Mesendoderm (in vitro differentiated cells): ENCODE results near the gene HLF.

Source experiments
- DNase-seq: peaks from one replicate; pipeline ENCODE4 v3.0.0; 2013
- H2AK5ac ChIP-seq: 2 replicates; pipeline ENCODE4 v1.6.1; 2013; ENCODE audit warnings: low read length, inconsistent platforms
- H2BK120ac ChIP-seq: 2 replicates; pipeline ENCODE4 v1.6.1; 2013; ENCODE audit warnings: low read depth, mild to moderate bottlenecking, low read length, moderate library complexity, mixed read lengths
- H2BK15ac ChIP-seq: replicated peaks from 2 replicates; pipeline ENCODE4 v1.6.1; 2013; ENCODE audit warnings: low read depth, mild to moderate bottlenecking, moderate library complexity
- H2BK5ac ChIP-seq: 2 replicates; pipeline ENCODE4 v1.6.1; 2013; ENCODE audit warnings: low read length, inconsistent platforms
- H3K18ac ChIP-seq: 2 replicates; pipeline ENCODE4 v1.6.1; 2013; ENCODE audit warnings: mild to moderate bottlenecking, low read length, mixed read lengths
- H3K23ac ChIP-seq: one replicate; pipeline ENCODE4 v1.6.1; 2013; ENCODE audit warnings: low read length
- H3K27ac ChIP-seq: 2 replicates; pipeline ENCODE4 v1.5.1; 2013; ENCODE audit warnings: low read depth, mild to moderate bottlenecking, inconsistent platforms, low read length, moderate library complexity
- H3K27me3 ChIP-seq: 2 replicates; pipeline ENCODE4 v1.6.1; 2013; ENCODE audit warnings: low read length, control low read depth, mild to moderate bottlenecking, inconsistent platforms; ENCODE audit not compliant: insufficient read depth, poor library complexity
- H3K36me3 ChIP-seq: 2 replicates; pipeline ENCODE4 v1.6.1; 2013; ENCODE audit warnings: low read length, inconsistent platforms; ENCODE audit not compliant: control insufficient read depth, insufficient read depth
- H3K4ac ChIP-seq: one replicate; pipeline ENCODE4 v1.6.1; 2013; ENCODE audit warnings: low read depth, mild to moderate bottlenecking, low read length, moderate library complexity
- H3K4me1 ChIP-seq: 2 replicates; pipeline ENCODE4 v1.6.1; 2013; ENCODE audit warnings: low read depth, low read length, inconsistent platforms; ENCODE audit not compliant: control insufficient read depth
- H3K4me2 ChIP-seq: 2 replicates; pipeline ENCODE4 v1.6.1; 2013; ENCODE audit warnings: low read length
- H3K4me3 ChIP-seq: 2 replicates; pipeline ENCODE4 v1.5.1; 2013; ENCODE audit warnings: mild to moderate bottlenecking, low read length
- H3K56ac ChIP-seq: one replicate; pipeline ENCODE4 v1.6.1; 2013; ENCODE audit warnings: low read length
- H3K79me1 ChIP-seq: 2 replicates; pipeline ENCODE4 v1.6.1; 2013; ENCODE audit warnings: low read length, inconsistent platforms
- H3K79me2 ChIP-seq: 2 replicates; pipeline ENCODE4 v1.6.1; 2013; ENCODE audit warnings: mild to moderate bottlenecking, low read length; ENCODE audit not compliant: control insufficient read depth, insufficient read depth
- H3K9ac ChIP-seq: 2 replicates; pipeline ENCODE4 v1.6.1; 2013; ENCODE audit warnings: low read length, inconsistent platforms
- H4K5ac ChIP-seq: one replicate; pipeline ENCODE4 v1.6.1; 2013; ENCODE audit warnings: low read length
- H4K8ac ChIP-seq: one replicate; pipeline ENCODE4 v1.6.1; 2013; ENCODE audit warnings: low read depth, mild to moderate bottlenecking, control low read depth, low read length, moderate library complexity
- WGBS: extraction: QIAGEN DNeasy Blood & Tissue Kit; methylation state at CpG from one replicate; pipeline ENCODE4 v1.1.7; 2013; ENCODE audit warnings: low lambda C conversion rate, missing lambda C conversion rate; ENCODE audit not compliant: insufficient coverage; ENCODE audit errors: extremely low coverage; 5-methylcytosine and 5-hydroxymethylcytosine counted together

Gene HLF

DNA sequence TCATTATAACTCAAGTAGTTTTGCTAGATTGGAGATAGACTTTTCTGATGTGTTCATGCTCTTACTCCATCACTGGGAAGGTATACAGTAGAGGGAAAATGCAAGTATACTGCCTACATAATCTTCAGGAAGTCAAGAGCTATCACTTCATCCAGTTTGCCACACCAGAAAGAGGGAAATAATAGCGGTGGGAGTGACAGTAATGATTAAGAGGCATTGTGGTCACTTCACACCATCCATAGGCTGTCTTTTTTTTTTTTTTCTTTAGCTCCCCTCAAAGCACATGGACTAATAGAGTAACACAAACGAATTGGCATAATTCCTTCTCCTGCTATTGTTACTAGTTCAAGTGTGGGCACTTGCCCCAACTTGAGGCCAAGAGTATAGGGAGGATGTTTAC is 28.4 kb upstream of the HLF start:
- no peak overlapping the region for H3K56ac ChIP-seq
- H3K4ac ChIP-seq, result no peak overlapping the region
- H3K4me1 ChIP-seq, result peaks cover 3% of the 10 kb centered on the region
- no peak overlapping the region for H3K23ac ChIP-seq
- DNase-seq, result no peak
- H4K8ac ChIP-seq, result no peak overlapping the region
- WGBS, result no CpG with 5 or more reads among the region's 2 CpGs
- H3K36me3 ChIP-seq, result no peaks in the 10 kb centered on the region
- H3K18ac ChIP-seq, result no peak overlapping the region
- no peak overlapping the region for H4K5ac ChIP-seq
- H2AK5ac ChIP-seq, result no peak overlapping the region
- H2BK15ac ChIP-seq, result no peak overlapping the region
- no peak overlapping the region for H3K27ac ChIP-seq
- no peaks in the 10 kb centered on the region for H3K27me3 ChIP-seq
- H3K9ac ChIP-seq, result no peak overlapping the region
- no peak overlapping the region for H2BK120ac ChIP-seq
- no peak overlapping the region for H3K4me2 ChIP-seq
- H3K79me1 ChIP-seq, result no peaks in the 10 kb centered on the region
- no peaks in the 10 kb centered on the region for H3K79me2 ChIP-seq
- H3K4me3 ChIP-seq, result no peak overlapping the region
- no peak overlapping the region for H2BK5ac ChIP-seq

GRCh38 chr17:55237268-55237667 is 27.5 kb upstream of the HLF start:
- H2BK5ac ChIP-seq, result no peak overlapping the region
- H3K4me3 ChIP-seq, result no peak overlapping the region
- H2AK5ac ChIP-seq, result no peak overlapping the region
- no peak overlapping the region for H3K4ac ChIP-seq
- H3K27me3 ChIP-seq, result no peaks in the 10 kb centered on the region
- H3K56ac ChIP-seq, result no peak overlapping the region
- no peak overlapping the region for H3K23ac ChIP-seq
- no peak overlapping the region for H4K5ac ChIP-seq
- no CpG with 5 or more reads among the region's 6 CpGs for WGBS
- DNase-seq, result no peak
- H3K4me1 ChIP-seq, result peaks cover 3% of the 10 kb centered on the region
- no peak overlapping the region for H2BK120ac ChIP-seq
- H3K36me3 ChIP-seq, result no peaks in the 10 kb centered on the region
- no peaks in the 10 kb centered on the region for H3K79me2 ChIP-seq
- H3K18ac ChIP-seq, result no peak overlapping the region
- no peak overlapping the region for H3K9ac ChIP-seq
- no peak overlapping the region for H3K4me2 ChIP-seq
- H4K8ac ChIP-seq, result no peak overlapping the region
- no peak overlapping the region for H3K27ac ChIP-seq
- H2BK15ac ChIP-seq, result no peak overlapping the region
- H3K79me1 ChIP-seq, result no peaks in the 10 kb centered on the region

DNA sequence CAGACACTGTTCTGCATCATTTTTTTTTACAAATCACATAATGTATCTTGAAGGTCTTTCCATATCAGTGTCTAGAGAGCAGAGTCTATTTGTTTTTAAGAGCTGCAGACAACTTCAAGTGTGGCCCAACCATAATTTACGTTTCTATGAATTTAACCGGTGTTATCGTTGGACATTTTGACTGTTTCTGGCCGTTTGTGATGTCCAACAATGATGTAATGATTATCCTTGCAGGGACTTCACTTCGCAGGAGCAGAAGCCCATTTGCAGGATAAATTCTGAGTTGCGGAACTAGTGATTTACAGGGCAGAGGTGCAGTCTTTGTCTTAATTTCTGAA is 26.9 kb upstream of the HLF start:
- no CpG with 5 or more reads among the region's 6 CpGs for WGBS
- Histone ChIP-seq H2BK5ac (no peak overlapping the region), H3K27me3 (no peaks in the 10 kb centered on the region), H3K4ac (no peak overlapping the region), H3K79me1 (no peaks in the 10 kb centered on the region), H3K4me2 (peak overlapping the region; percentile 16), H2BK120ac (no peak overlapping the region), H3K56ac (peak overlapping the region; percentile 58), H3K23ac (no peak overlapping the region), H3K4me3 (no peak overlapping the region), H4K8ac (no peak overlapping the region), H2BK15ac (no peak overlapping the region), H3K18ac (no peak overlapping the region), H3K36me3 (no peaks in the 10 kb centered on the region), H3K27ac (no peak overlapping the region), H3K79me2 (no peaks in the 10 kb centered on the region), H2AK5ac (no peak overlapping the region), H4K5ac (no peak overlapping the region), H3K4me1 (peaks cover 3% of the 10 kb centered on the region), H3K9ac (no peak overlapping the region)
- no peak for DNase-seq

- no peak overlapping the region for H3K18ac ChIP-seq
- peak overlapping the region; percentile 56 for H3K9ac ChIP-seq
- H3K79me1 ChIP-seq, result no peaks in the 10 kb centered on the region
- no peak overlapping the region for H3K4ac ChIP-seq
- H2AK5ac ChIP-seq, result no peak overlapping the region
- H4K5ac ChIP-seq, result no peak overlapping the region
- WGBS, result no CpG with 5 or more reads among the region's 68 CpGs
- H2BK15ac ChIP-seq, result no peak overlapping the region
- no peak overlapping the region for H3K27ac ChIP-seq
- H3K4me1 ChIP-seq, result peaks cover 3% of the 10 kb centered on the region
- H3K27me3 ChIP-seq, result no peaks in the 10 kb centered on the region
- H3K36me3 ChIP-seq, result no peaks in the 10 kb centered on the region
- H3K4me2 ChIP-seq, result peak overlapping the region; percentile 47
- no peak overlapping the region for H3K23ac ChIP-seq
- no peak overlapping the region for H2BK5ac ChIP-seq
- H4K8ac ChIP-seq, result no peak overlapping the region
- H3K4me3 ChIP-seq, result peak overlapping the region; percentile 3
- H2BK120ac ChIP-seq, result no peak overlapping the region
- no peaks in the 10 kb centered on the region for H3K79me2 ChIP-seq
- DNase-seq, result peak; percentile 95
- peak overlapping the region; percentile 58 for H3K56ac ChIP-seq
Observed at GRCh38 chr17:55238179-55238930, 26.4 kb upstream of the HLF start.

- H3K27me3 ChIP-seq, result no peaks in the 10 kb centered on the region
- peak overlapping the region; percentile 3 for H3K4me3 ChIP-seq
- H2BK120ac ChIP-seq, result no peak overlapping the region
- H3K79me2 ChIP-seq, result no peaks in the 10 kb centered on the region
- no peak overlapping the region for H3K4ac ChIP-seq
- peak overlapping the region; percentile 3 for H3K9ac ChIP-seq
- H3K23ac ChIP-seq, result no peak overlapping the region
- no peaks in the 10 kb centered on the region for H3K36me3 ChIP-seq
- H3K56ac ChIP-seq, result no peak overlapping the region
- H3K79me1 ChIP-seq, result no peaks in the 10 kb centered on the region
- WGBS, result no CpG with 5 or more reads among the region's 4 CpGs
- H4K5ac ChIP-seq, result no peak overlapping the region
- no peak overlapping the region for H3K18ac ChIP-seq
- H3K4me1 ChIP-seq, result peaks cover 3% of the 10 kb centered on the region
- peak overlapping the region; percentile 47 for H3K4me2 ChIP-seq
- H2BK5ac ChIP-seq, result no peak overlapping the region
- H2AK5ac ChIP-seq, result no peak overlapping the region
- no peak overlapping the region for H3K27ac ChIP-seq
- peak; percentile 67 for DNase-seq
- no peak overlapping the region for H4K8ac ChIP-seq
- H2BK15ac ChIP-seq, result no peak overlapping the region
Observed at GRCh38 chr17:55238931-55239297, 25.8 kb upstream of the HLF start.

GRCh38 chr17:55241097-55241496 is 23.7 kb upstream of the HLF start:
- Histone ChIP-seq H3K18ac (no peak overlapping the region), H3K9ac (no peak overlapping the region), H3K4me1 (peaks cover 3% of the 10 kb centered on the region), H2BK15ac (no peak overlapping the region), H3K36me3 (no peaks in the 10 kb centered on the region), H3K56ac (no peak overlapping the region), H3K79me2 (no peaks in the 10 kb centered on the region), H3K4ac (no peak overlapping the region), H3K27me3 (no peaks in the 10 kb centered on the region), H3K79me1 (no peaks in the 10 kb centered on the region), H3K27ac (no peak overlapping the region), H4K5ac (no peak overlapping the region), H2AK5ac (no peak overlapping the region), H3K4me2 (no peak overlapping the region), H2BK120ac (no peak overlapping the region), H4K8ac (no peak overlapping the region), H3K23ac (no peak overlapping the region), H2BK5ac (no peak overlapping the region), H3K4me3 (no peak overlapping the region)
- no peak for DNase-seq
- WGBS, result no CpG with 5 or more reads among the region's 2 CpGs
